SK-N-SH treated with all-trans-retinoic acid at 6 μM for 48 hours (cell line): ENCODE results near the gene RNPS1.

Experiments used
- ARNTL ChIP-seq: fragments of 450-650 bp; formaldehyde crosslinking; IDR thresholded peaks from 2 replicates; pipeline ENCODE4 v1.5.0; 2020; ENCODE audit warnings: low read depth, mild to moderate bottlenecking, moderate library complexity, borderline replicate concordance
- ESRRG ChIP-seq: fragments of 250-450 bp; sonication (Bioruptor Pico); IDR thresholded peaks from 2 replicates; pipeline ENCODE4 v1.6.1; 2021; ENCODE audit warnings: mild to moderate bottlenecking
- OSR1 ChIP-seq: fragments of 250-450 bp; sonication (Bioruptor Pico); IDR thresholded peaks from 2 replicates; pipeline ENCODE4 v1.8.0; 2022; ENCODE audit warnings: moderate library complexity, mild to moderate bottlenecking, inconsistent platforms
- PATZ1 ChIP-seq: fragments of 250-450 bp; sonication (Bioruptor Pico); IDR thresholded peaks from 2 replicates; pipeline ENCODE4 v1.8.0; 2020; ENCODE audit warnings: mild to moderate bottlenecking, moderate library complexity, borderline replicate concordance
- PPARA ChIP-seq: fragments of 250-450 bp; sonication (Bioruptor Pico); IDR thresholded peaks from 2 replicates; pipeline ENCODE4 v1.5.0; 2020; ENCODE audit warnings: mild to moderate bottlenecking, borderline replicate concordance
- RARB ChIP-seq: fragments of 250-450 bp; sonication (Bioruptor Pico); IDR thresholded peaks from 2 replicates; pipeline ENCODE4 v1.8.0; 2021; ENCODE audit warnings: mild to moderate bottlenecking, moderate library complexity
- ZNF565 ChIP-seq: fragments of 450-650 bp; formaldehyde crosslinking; conservative IDR thresholded peaks from 2 replicates; pipeline ENCODE4 v1.5.0; 2020; ENCODE audit warnings: low read depth, mild to moderate bottlenecking, moderate library complexity
- TF ChIP-seq, protein P1 (sequence below): fragments of 250-450 bp; sonication (Bioruptor Pico); IDR thresholded peaks from 2 replicates; pipeline ENCODE4 v1.8.0; 2021; ENCODE audit warnings: low read depth, mild to moderate bottlenecking, moderate library complexity, borderline replicate concordance

- no peak for TF ChIP-seq PATZ1 (CRISPR knock-in tag)
- no peak for TF ChIP-seq ESRRG (CRISPR knock-in tag)
- no peak for TF ChIP-seq ZNF565 (CRISPR knock-in tag)
- no peak for TF ChIP-seq ARNTL
- TF ChIP-seq, protein P1, sequence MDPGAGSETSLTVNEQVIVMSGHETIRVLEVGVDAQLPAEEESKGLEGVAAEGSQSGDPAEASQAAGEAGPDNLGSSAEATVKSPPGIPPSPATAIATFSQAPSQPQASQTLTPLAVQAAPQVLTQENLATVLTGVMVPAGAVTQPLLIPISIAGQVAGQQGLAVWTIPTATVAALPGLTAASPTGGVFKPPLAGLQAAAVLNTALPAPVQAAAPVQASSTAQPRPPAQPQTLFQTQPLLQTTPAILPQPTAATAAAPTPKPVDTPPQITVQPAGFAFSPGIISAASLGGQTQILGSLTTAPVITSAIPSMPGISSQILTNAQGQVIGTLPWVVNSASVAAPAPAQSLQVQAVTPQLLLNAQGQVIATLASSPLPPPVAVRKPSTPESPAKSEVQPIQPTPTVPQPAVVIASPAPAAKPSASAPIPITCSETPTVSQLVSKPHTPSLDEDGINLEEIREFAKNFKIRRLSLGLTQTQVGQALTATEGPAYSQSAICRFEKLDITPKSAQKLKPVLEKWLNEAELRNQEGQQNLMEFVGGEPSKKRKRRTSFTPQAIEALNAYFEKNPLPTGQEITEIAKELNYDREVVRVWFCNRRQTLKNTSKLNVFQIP (CRISPR knock-in tag): no peak
- no peak for TF ChIP-seq PPARA
- no peak for TF ChIP-seq OSR1 (CRISPR knock-in tag)
- no peak for TF ChIP-seq RARB
Observed at GRCh38 chr16:2242598-2242997, 25.3 kb downstream of the RNPS1 start.
